LNCAP (cell line): ENCODE results near the gene CLCN7.

Experiments
- CTCF ChIP-seq: fragments of 450-650 bp; IDR thresholded peaks from 2 replicates; pipeline ENCODE4 v1.5.1; 2017; ENCODE audit warnings: mild to moderate bottlenecking

Gene CLCN7

GRCh38 chr16:1506494-1507213, 31.8 kb upstream of the CLCN7 start:
- TF ChIP-seq CTCF, result no peak

- no peak for TF ChIP-seq CTCF
Measured at GRCh38 chr16:1505912-1506311, 31.1 kb upstream of the CLCN7 start.

- no peak for TF ChIP-seq CTCF
Measured at GRCh38 chr16:1505073-1505844, 30.4 kb upstream of the CLCN7 start.

- no peak for TF ChIP-seq CTCF
Measured at GRCh38 chr16:1503110-1503955, 28.5 kb upstream of the CLCN7 start.

GRCh38 chr16:1502092-1503004, 27.5 kb upstream of the CLCN7 start:
- TF ChIP-seq CTCF, result no peak

GRCh38 chr16:1501630-1502029, 26.8 kb upstream of the CLCN7 start:
- no peak for TF ChIP-seq CTCF
